GM18951 (cell line): ENCODE data around the gene LDLRAD3.

Experiments
- POLR2A ChIP-seq: IDR thresholded peaks from 4 replicates; pipeline ENCODE4 v1.6.1; 2011; ENCODE audit warnings: mild to moderate bottlenecking; ENCODE audit not compliant: insufficient read length, insufficient read depth; ENCODE audit errors: extremely low read depth
- in situ Hi-C: fragments of 300-500 bp; cut with MboI; formaldehyde crosslinking; loops from one replicate; pipeline ENCODE4 v1.12.0; 2022; ENCODE audit warnings: low sequenced_read_pairs, mixed read lengths, inconsistent platforms; ENCODE audit not compliant: unreplicated experiment

The LDLRAD3 gene

DNA sequence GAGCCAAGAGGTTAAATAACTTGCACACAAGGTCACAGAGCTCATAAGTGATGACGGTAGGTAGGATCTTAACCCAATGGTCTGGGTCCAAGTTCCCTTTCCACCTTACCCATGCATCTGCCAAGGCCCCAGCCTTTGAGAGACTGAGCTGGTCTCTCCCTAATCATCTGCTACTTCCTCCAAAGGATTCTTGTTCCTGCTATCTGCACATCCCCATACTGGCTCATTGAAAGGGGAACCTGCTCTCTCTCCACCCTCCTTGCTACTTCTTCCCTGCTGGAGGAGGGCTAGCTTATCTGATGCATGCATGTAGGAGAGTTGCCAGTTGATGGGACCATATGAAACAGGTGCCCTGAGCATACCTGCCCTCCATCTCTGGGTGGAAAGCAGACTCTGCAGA is 297.6 kb downstream of the LDLRAD3 start:
- TF ChIP-seq POLR2A, result no peak
- in situ Hi-C loops, result no loop called here

DNA sequence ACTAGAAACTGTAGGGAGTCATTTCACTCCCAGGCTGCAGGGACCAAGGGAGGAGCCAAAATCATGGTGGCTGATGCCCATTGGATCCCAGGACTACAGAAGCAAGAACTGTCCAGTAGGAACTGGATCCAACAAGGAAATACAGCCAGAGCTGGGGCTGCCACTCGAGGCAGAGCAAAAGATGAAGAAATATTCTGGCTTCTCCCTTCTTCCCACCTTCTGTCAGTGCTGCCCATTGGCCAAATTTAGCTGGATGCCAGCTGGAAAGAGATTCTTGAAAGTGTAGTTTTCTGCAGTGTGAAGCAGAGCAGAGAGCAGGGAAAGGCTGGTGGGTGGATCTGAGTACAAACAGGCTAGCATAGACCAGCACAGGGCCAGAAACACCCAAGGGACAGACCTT is 299.8 kb downstream of the LDLRAD3 start:
- no peak for TF ChIP-seq POLR2A
- in situ Hi-C loops, result no loop called here

DNA sequence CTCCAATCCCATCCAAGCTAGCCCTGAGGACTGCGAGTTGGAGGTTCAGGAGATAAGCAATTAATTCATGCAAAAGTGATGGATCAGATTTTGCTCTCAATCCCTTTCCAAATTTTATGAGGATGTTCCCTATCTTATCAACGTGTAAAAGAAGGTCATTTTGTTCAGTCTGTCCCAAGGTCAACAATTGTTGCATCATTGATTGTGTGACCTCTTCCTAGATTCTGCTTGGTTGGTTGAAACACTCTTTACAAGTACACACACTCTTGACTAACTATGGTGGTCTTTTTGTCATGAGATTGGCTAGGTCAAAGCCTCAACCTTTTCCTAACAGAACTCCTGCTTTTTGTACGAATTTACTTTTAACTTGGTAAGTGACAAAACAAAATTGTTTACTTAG is 303.6 kb downstream of the LDLRAD3 start:
- in situ Hi-C loops, result no loop called here
- TF ChIP-seq POLR2A, result no peak

DNA sequence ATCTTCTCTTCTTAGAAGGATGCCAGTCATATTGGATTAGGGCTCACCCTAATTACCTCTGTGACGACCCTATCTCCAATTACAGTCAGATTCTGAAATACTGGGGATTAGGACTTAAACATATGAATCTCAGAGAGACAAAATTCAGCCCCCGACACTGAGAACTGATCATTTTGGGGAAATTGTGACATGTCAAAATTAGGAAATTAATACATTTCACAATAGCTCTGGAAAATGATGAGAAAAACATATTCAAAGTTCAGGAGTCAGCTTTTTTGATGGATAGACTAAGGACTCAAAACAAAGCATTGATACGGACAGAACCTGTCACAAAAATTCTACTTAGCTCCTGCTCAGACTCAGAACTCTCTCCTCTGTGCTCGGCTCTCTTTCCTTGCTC is 304.6 kb downstream of the LDLRAD3 start:
- in situ Hi-C loops, result no loop called here
- TF ChIP-seq POLR2A, result no peak

DNA sequence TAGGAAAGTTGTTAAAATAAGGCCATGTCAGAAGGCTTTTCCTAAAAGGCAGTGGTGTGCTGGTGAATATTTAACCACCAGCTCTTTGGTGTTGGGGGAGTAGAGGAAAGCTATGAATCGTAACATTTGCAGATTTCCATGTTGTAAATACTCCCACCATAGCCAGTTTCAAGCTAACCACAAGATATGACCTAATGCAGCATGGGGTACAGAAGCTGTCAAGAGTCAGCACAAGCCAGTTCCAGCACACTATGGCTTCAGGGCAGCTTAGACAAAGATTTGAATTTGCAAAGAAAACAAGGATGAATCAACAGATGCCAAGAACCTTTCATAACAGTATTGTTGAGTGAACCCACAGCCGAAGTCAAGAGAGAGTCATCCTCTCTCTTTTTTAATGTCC is 305.4 kb downstream of the LDLRAD3 start:
- no peak for TF ChIP-seq POLR2A
- in situ Hi-C loops, result no loop called here

DNA sequence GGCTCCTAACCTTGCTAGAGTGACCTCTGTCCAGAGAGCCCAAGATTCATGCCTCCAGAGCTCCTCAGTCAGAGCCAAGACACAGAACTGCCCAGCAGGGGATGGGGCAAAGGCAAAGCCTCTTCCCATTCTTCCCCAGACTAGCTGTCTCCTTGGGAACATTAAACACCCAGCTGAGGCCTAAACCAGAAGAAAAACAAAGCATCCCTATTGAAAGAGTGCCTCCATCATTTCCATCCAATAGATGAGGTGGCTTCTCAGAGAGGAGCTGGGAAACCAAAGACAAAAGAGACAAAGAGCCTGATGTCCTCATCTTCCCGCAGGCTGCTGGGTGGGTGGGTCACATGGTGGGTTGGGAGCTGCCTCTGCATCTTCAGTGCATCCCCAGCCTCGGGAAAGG is 308.0 kb downstream of the LDLRAD3 start:
- no peak for TF ChIP-seq POLR2A
- in situ Hi-C loops, result no loop called here

DNA sequence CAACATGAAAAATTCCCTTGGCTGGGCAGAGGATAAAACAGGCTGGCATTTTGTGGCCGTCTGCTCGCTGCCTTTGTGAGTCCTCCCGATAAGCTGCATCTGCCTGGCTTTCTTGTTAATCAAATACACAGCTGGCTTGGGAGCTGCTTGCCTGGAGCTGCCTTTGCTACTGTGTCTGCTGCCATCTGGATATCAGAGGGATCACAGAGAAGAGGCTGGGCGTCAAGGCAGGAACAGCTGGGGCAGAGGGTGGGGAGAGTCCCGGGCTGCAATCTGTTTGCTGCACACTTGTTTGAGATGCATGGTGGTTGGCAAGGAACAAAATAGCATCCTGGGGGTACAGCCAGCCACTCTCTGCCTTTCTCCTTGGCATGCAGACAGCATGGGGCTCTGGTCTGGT is 309.4 kb downstream of the LDLRAD3 start:
- TF ChIP-seq POLR2A, result no peak
- in situ Hi-C loops, result no loop called here

DNA sequence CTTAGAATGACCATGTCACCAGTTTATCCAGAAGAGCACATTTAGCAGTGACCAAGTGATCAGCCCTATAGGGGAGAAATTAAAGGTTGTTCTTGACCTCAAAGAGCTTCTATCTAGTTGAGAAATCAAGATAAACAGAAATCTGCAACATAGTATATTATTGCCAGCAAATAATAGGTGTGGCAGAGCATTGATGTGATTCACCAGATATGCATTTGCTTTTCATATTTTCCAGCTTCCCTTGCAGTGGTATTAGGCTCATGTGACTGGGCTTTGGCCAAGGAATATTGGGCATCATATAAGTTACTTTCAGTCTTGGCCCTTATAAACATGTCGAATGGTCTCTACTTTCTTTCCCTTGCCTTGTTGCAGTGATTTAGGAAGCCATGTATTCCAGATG is 310.9 kb downstream of the LDLRAD3 start:
- in situ Hi-C loops, result no loop called here
- TF ChIP-seq POLR2A, result no peak

DNA sequence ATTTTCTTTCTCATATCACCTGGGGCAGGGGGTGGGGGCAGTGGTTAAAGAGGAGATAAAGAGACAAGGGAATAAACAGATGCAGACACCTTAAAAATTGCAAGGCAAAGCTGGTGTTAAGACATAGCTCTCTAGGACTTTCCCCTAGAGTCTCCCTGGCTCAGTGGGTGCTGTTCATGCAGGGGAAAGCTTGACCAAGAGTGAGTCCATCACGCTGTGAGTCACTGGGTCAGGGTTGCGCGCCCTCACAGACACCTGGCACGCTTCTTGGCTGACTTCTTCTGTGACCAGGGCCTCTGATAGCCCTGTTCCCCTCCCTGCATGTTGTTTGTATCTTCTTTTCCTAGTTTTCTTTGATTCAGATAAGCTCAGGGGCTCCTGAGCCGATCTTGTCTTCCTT is 313.5 kb downstream of the LDLRAD3 start:
- TF ChIP-seq POLR2A, result no peak
- in situ Hi-C loops, result no loop called here

DNA sequence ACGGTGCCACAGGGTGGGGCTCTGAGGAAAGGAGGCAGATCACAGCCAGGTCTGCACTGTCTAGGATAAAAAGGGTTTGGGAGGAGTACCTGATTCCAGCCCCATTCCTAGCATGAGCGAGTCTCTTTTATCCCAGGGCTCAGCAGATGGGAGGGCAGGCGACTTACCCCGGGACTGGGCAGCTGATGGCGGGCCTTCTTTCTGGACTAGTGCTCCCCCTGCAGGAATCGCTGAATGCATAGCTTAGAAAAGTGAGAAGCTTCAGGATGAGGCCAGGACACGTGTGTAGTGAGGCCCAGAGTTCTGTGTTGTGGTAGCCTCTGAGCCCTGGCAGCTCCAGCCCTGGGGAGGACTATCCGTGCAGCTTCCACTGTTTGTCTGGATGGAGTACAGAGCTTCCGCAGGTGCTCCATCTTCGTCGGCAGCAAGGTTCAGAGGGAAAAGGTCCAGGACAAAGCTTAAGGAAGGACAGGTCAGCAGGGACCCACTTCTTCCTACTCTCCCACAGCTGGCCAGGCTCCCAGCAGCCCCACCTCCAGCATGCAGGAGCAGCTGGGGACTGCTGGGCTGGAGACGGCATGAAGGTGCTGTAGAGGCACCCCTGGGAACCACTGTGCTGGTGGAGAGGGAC is 315.0 kb downstream of the LDLRAD3 start:
- TF ChIP-seq POLR2A, result no peak
- in situ Hi-C loops, result no loop called here

DNA sequence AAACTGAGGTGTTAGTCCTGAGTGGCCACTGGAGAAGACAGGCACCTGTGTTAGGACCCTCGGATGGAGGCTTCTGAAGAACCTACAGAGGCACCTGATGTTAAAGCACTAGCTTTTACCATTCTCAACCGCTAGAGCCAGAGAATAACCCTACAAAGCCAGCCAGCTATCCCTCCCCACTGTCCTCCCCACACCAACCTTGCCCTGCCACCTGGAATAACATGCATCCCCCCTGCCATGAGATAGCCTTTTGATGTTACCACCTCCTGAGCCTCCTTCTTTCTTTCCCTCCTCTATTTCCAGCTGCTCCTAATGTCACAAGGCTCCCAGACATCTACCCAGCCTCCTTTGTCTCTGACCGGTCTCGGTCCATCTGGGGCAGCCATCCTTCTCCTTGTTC is 317.2 kb downstream of the LDLRAD3 start:
- in situ Hi-C loops, result loop anchor here (10.0 kb wide), 1 partner anchor 646 kb away; the partner anchor contains the start of gene FJX1
- no peak for TF ChIP-seq POLR2A

DNA sequence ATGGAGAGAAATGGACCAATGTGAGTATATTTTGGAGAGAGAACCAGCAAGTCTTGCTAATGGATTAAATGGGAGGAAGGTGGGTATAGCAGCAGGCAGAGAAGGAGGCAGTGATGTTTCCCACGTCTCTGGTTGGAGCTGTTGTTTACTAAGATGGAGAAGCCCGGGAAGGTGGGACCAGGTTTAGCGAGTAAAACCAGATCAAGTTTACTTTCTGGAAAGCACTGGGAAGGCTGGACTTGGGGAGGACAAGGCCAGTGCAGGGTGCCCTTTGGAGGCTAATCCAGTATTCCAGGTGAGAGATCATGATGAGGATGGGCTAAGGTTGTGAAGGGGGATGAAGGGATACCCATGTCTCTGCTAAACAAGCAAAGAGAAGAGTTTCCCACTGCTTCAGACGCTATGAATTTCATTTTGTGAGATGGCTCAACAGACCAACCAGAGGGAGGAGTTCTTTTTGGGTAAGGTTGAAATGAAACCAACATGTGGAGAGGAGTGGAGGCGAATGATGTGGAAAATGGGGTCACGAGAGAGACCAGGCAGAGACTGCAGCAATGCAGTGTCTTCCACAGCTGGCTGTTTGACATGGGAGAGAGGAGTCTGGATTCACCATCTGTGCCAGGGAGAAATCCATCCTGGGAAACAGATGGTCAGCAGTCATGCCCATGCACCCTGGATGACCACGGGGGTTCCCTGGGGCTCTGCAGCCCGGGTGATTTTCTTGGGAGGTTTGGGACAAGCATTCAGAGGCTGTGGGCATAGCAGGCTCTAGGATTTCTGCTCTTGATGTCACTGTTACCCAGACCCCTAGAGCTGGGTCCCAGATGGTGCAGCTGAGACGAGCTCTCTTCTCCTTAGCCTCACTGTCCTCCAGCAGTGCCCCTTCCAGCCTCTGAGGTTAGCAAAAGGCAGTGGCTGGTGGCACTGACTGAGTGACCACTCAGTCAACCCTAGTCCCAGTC is 320.4 kb downstream of the LDLRAD3 start:
- in situ Hi-C loops, result loop anchor here (10.0 kb wide), 1 partner anchor 649 kb away; the partner anchor contains the start of gene FJX1
- TF ChIP-seq POLR2A, result no peak

DNA sequence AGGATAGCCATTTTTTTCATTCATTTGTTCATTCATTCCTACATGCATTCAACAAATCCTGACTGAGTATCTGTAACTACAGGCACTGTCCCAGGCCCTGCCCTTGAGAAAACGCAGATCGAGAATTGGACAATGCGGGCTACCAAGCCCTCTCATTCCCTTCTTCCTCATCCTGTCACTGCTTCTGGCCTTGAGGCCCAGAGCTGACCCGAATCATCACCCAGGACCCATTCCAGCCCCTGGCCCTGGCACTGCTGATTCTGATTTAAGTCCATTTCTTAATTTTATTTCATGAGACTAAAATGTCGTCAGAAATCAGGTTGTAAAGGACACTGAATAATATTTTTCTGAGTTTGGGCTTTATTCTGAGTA is 321.1 kb downstream of the LDLRAD3 start:
- in situ Hi-C loops, result loop anchor here (10.0 kb wide), 1 partner anchor 650 kb away; the partner anchor contains the start of gene FJX1
- TF ChIP-seq POLR2A, result no peak
